CD14-positive monocyte (primary cell): ENCODE results near the gene SH2D7. TPM values are rescaled to one million over a fixed set of nuclear protein-coding genes. Genes with fewer than 3 reads are reported as not detected.

ENCODE experiments used
- DNase-seq, 3 donors: peaks; one replicate each; pipeline ENCODE4 v3.0.0-alpha.2; 2011 to 2022
- H2AFZ ChIP-seq: 2 replicates; pipeline ENCODE4 v1.6.0; 2012; ENCODE audit warnings: mild to moderate bottlenecking, low read depth, low read length, inconsistent platforms; ENCODE audit not compliant: insufficient read depth, poor library complexity, severe bottlenecking
- H3K27ac ChIP-seq, 2 donors: 1 replicate in 1 of 2; 2 replicates in 1 of 2; pipeline ENCODE4 v1.5.1; 2012 to 2013; ENCODE audit warnings: low read length in 2 of 2, control low read depth in 1 of 2, inconsistent platforms in 1 of 2, low read depth in 1 of 2, mild to moderate bottlenecking in 1 of 2
- H3K27me3 ChIP-seq, 2 donors: one replicate each; pipeline versions ENCODE4 v1.6.0 to v1.6.1; 2011 to 2013; ENCODE audit warnings: low read length in 2 of 2; ENCODE audit not compliant: control insufficient read depth in 2 of 2, insufficient read depth in 2 of 2
- H3K36me3 ChIP-seq, 2 donors: replicated peaks in 1 of 2; 1 replicate in 1 of 2; 2 replicates in 1 of 2; pipeline versions ENCODE4 v1.5.1 to v1.6.1; 2012 to 2013; ENCODE audit warnings: low read length in 2 of 2, control low read depth in 1 of 2, inconsistent platforms in 1 of 2, mild to moderate bottlenecking in 1 of 2; ENCODE audit not compliant: insufficient read depth in 2 of 2, control insufficient read depth in 1 of 2
- H3K4me1 ChIP-seq, 2 donors: 1 replicate in 1 of 2; 2 replicates in 1 of 2; pipeline versions ENCODE4 v1.5.1 to v1.6.1; 2012 to 2013; ENCODE audit warnings: low read length in 2 of 2, control low read depth in 1 of 2, inconsistent platforms in 1 of 2, mild to moderate bottlenecking in 1 of 2, moderate library complexity in 1 of 2; ENCODE audit not compliant: insufficient read depth in 2 of 2, control insufficient read depth in 1 of 2
- H3K4me2 ChIP-seq: replicated peaks from 2 replicates; pipeline ENCODE3; 2012; ENCODE audit warnings: low read length, moderate library complexity, mild to moderate bottlenecking; ENCODE audit not compliant: poor library complexity, severe bottlenecking; ENCODE audit errors: extremely low read depth
- H3K4me3 ChIP-seq, 3 experiments: fragments of 200-600 bp in 1 of 3; sonication (generic) in 1 of 3; replicated peaks in 1 of 3; 1 replicate in 2 of 3; 2 replicates in 1 of 3; pipeline ENCODE4 v1.5.1; 2011 to 2013; ENCODE audit warnings: low read length in 3 of 3, mild to moderate bottlenecking in 3 of 3, control low read depth in 2 of 3, low read depth in 2 of 3, inconsistent platforms in 1 of 3, moderate library complexity in 1 of 3
- H3K79me2 ChIP-seq: 2 replicates; pipeline ENCODE4 v1.6.0; 2012; ENCODE audit warnings: mild to moderate bottlenecking, control low read depth, inconsistent platforms, low read length, moderate library complexity; ENCODE audit not compliant: insufficient read depth
- H3K9ac ChIP-seq: 2 replicates; pipeline ENCODE4 v1.6.0; 2017; ENCODE audit warnings: low read length, mild to moderate bottlenecking; ENCODE audit not compliant: insufficient read depth, poor library complexity, severe bottlenecking
- H3K9me3 ChIP-seq, 2 donors: replicated peaks in 1 of 2; 1 replicate in 1 of 2; 2 replicates in 1 of 2; pipeline versions ENCODE4 v1.5.1 to v1.6.1; 2012 to 2013; ENCODE audit warnings: low read length in 2 of 2, control low read depth in 1 of 2; ENCODE audit not compliant: control insufficient read depth in 1 of 2, insufficient read depth in 1 of 2
- H4K20me1 ChIP-seq: 2 replicates; pipeline ENCODE4 v1.6.0; 2012; ENCODE audit warnings: mild to moderate bottlenecking, low read length, control low read depth, moderate library complexity; ENCODE audit not compliant: insufficient read depth
- H3K27ac Mint-ChIP-seq, 7 donors: one replicate each; pipeline ENCODE4 v1.8.0; 2020; ENCODE audit warnings: mild to moderate bottlenecking in 7 of 7, mixed read lengths in 7 of 7, moderate library complexity in 6 of 7, inconsistent platforms in 2 of 7
- H3K27me3 Mint-ChIP-seq, 3 donors: one replicate each; pipeline ENCODE4 v1.8.0; 2021 to 2022; ENCODE audit warnings: low read depth in 3 of 3, mild to moderate bottlenecking in 3 of 3, mixed read lengths in 3 of 3, moderate library complexity in 3 of 3, inconsistent platforms in 1 of 3
- H3K36me3 Mint-ChIP-seq, 2 donors: one replicate each; pipeline ENCODE4 v1.8.0; 2020; ENCODE audit warnings: mixed read lengths in 2 of 2, inconsistent platforms in 1 of 2, mild to moderate bottlenecking in 1 of 2
- H3K4me1 Mint-ChIP-seq: one replicate; pipeline ENCODE4 v1.8.0; 2020; ENCODE audit warnings: mild to moderate bottlenecking, mixed read lengths
- H3K4me3 Mint-ChIP-seq, 2 donors: one replicate each; pipeline ENCODE4 v1.8.0; 2020; ENCODE audit warnings: mild to moderate bottlenecking in 2 of 2, mixed read lengths in 2 of 2, moderate library complexity in 1 of 2
- H3K9me3 Mint-ChIP-seq, 7 donors: one replicate each; pipeline ENCODE4 v1.8.0; 2020 to 2022; ENCODE audit warnings: mixed read lengths in 7 of 7, mild to moderate bottlenecking in 6 of 7, moderate library complexity in 6 of 7, inconsistent platforms in 2 of 7
- WGBS: methylation state at CpG from one replicate; pipeline ENCODE4 v1.1.5; 2013; ENCODE audit warnings: missing lambda C conversion rate; ENCODE audit not compliant: insufficient coverage; 5-methylcytosine and 5-hydroxymethylcytosine counted together
- intact Hi-C, 2 donors: fragments of 100-400 bp; cut with micrococcal nuclease; formaldehyde crosslinking; loops; one replicate each; pipeline versions ENCODE4 v1.15.0 to v1.15.1; 2023
- polyA plus RNA-seq, 3 donors: library from polyadenylated mRNA; depleted of rRNA in 1 of 3; unstranded in 2 of 3; stranded (reverse) in 1 of 3; fragments of 300-500 nt in 2 of 3; fragments of >200 nt in 1 of 3; fragmentation: Illumina TruSeq in 2 of 3; gene quantifications; 1 replicate in 2 of 3; 2 replicates in 1 of 3; pipeline ENCODE4 v1.2.3, GENCODE V29; 2012 to 2021
- TF ChIP-seq, protein P1 (sequence below): fragments of 200-600 bp; IDR thresholded peaks from one replicate; pipeline ENCODE4 v1.8.0; 2022; ENCODE audit warnings: antibody characterized with exemption, mild to moderate bottlenecking

Gene SH2D7
- polyA plus RNA-seq, 3 donors, result not detected

DNA sequence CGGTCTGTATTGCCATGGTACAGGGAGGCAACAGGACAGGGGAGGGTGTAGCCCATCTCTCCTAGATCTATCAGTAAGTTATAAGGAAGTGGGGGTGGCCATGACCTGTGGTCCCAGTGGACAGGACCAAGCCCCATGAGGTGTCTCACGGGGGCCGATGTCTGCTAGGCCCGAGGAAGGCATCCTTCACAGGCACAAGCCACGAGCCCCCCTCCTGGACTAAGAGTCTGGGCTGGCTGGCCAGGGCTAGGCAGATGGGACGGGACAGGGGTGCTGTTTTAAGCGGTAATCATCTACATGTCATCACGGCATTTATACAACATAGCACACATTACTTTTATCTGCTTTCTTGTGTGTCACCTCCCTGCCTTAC, 12.3 kb upstream of the SH2D7 start:
- H3K27ac ChIP-seq, result no peak overlapping the region
- Mint-ChIP-seq H3K27me3 (peaks cover 0 to 4% (median 0%) of the 10 kb centered on the region in 3 donors), H3K4me3 (no peak overlapping the region), H3K36me3 (peaks cover 3 to 4% of the 10 kb centered on the region in 2 donors), H3K9me3 (no peaks in the 10 kb centered on the region), H3K4me1 (peaks cover 57% of the 10 kb centered on the region), H3K27ac (peak overlapping the region in 1 of 7 donors; percentile 72)
- H3K4me1 ChIP-seq, result peaks cover 51 to 63% of the 10 kb centered on the region in 2 donors
- WGBS, result 100% methylated on average over 5 of the region's 8 CpGs
- no peak for DNase-seq
- no peaks in the 10 kb centered on the region for H3K9me3 ChIP-seq
- no peak overlapping the region for H3K4me2 ChIP-seq
- no peaks in the 10 kb centered on the region for H3K27me3 ChIP-seq
- H3K36me3 ChIP-seq, result no peaks in the 10 kb centered on the region
- H3K4me3 ChIP-seq, result no peak overlapping the region
- no peak overlapping the region for H3K9ac ChIP-seq
- H3K79me2 ChIP-seq, result peaks cover 27% of the 10 kb centered on the region
- intact Hi-C loops, result no loop called here
- no peak overlapping the region for H2AFZ ChIP-seq
- H4K20me1 ChIP-seq, result peaks cover 18% of the 10 kb centered on the region
- TF ChIP-seq, protein P1, sequence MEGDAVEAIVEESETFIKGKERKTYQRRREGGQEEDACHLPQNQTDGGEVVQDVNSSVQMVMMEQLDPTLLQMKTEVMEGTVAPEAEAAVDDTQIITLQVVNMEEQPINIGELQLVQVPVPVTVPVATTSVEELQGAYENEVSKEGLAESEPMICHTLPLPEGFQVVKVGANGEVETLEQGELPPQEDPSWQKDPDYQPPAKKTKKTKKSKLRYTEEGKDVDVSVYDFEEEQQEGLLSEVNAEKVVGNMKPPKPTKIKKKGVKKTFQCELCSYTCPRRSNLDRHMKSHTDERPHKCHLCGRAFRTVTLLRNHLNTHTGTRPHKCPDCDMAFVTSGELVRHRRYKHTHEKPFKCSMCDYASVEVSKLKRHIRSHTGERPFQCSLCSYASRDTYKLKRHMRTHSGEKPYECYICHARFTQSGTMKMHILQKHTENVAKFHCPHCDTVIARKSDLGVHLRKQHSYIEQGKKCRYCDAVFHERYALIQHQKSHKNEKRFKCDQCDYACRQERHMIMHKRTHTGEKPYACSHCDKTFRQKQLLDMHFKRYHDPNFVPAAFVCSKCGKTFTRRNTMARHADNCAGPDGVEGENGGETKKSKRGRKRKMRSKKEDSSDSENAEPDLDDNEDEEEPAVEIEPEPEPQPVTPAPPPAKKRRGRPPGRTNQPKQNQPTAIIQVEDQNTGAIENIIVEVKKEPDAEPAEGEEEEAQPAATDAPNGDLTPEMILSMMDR, result no peak

DNA sequence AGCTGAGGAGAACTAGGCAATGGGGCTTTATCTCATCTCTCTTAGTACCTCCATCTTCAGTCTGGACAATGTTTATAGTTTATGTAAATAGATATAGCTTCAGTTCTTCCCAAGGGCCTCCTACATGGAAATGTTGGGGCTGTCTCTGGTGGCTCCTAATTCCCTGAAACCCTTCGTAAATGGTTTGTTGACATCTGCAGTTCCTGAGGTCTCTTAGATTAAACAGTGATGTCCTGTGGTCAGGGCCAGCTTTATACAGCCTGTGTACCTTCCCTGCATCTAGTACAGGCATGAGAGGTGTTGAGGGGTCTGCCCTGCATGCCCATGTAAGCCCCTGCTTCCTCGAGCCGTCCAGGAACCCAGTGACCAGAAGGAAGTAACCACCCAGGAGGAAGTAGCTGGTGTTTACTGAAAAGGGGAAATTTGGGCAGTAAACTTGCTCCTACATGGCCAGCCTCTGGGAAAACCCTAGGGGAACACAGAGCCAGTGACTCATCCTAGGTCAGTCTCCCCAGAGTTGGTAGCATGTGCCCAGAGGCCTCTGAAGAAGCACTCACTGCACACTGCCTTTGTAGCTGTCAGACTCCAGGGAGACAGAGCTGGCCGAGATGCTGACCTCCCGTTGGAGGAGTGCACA, 10.1 kb upstream of the SH2D7 start:
- Mint-ChIP-seq H3K4me3 (peak overlapping the region; percentile 13 to 74), H3K27ac (peak overlapping the region; percentile 85 to 95 (median 89)), H3K4me1 (peaks cover 44% of the 10 kb centered on the region), H3K9me3 (no peaks in the 10 kb centered on the region), H3K36me3 (peaks cover 0 to 2% of the 10 kb centered on the region in 2 donors), H3K27me3 (peaks cover 0 to 4% (median 0%) of the 10 kb centered on the region in 3 donors)
- Histone ChIP-seq H2AFZ (no peak overlapping the region), H3K4me1 (peaks cover 36 to 54% of the 10 kb centered on the region in 2 donors), H3K9ac (peak overlapping the region; percentile 33), H3K9me3 (no peaks in the 10 kb centered on the region), H3K4me2 (peak overlapping the region; percentile 46), H3K79me2 (peaks cover 6% of the 10 kb centered on the region), H3K27ac (peak overlapping the region; percentile 65 to 73), H3K36me3 (no peaks in the 10 kb centered on the region), H4K20me1 (no peaks in the 10 kb centered on the region), H3K4me3 (peak overlapping the region in 1 of 3 experiments; percentile 30), H3K27me3 (no peaks in the 10 kb centered on the region)
- intact Hi-C loops, result no loop called here
- peak; percentile 85 to 99 (median 94) for DNase-seq
- 80% methylated on average over 2 of the region's 5 CpGs for WGBS
- TF ChIP-seq, protein P1, result no peak
